GM12878 (cell line): ENCODE data around the gene A4GNT. TPM values are rescaled to one million over a fixed set of nuclear protein-coding genes. Genes with fewer than 3 reads are reported as not detected.
"Not testable (repeated sequence)": the region's sequence is repeated elsewhere in the genome, so short reads cannot be mapped to it uniquely, and the experiment has no call there.

Experiments
- ATAC-seq: fragments of 200-7000 bp; cut with Tn5 transposase; 3 replicates; pipeline ENCODE4 v1.9.1; 2020; ENCODE audit warnings: mild to moderate bottlenecking, moderate library complexity
- BruUV-seq: library from RNA; stranded (reverse); fragments of 400-500 nt; replicated peaks from 2 replicates; lab custom pipeline; 2021; lab: Mats Ljungman, UMichigan
- CTCF ChIA-PET: fragments of 300-600 bp; sonication (Branson Sonifier 250); formaldehyde crosslinking; extraction: SDS; loops from one replicate; lab custom pipeline; 2021; ENCODE audit warnings: inconsistent platforms; lab: Yijun Ruan, JAX
- POLR2A ChIA-PET: fragments of 350-600 bp; formaldehyde crosslinking; extraction: SDS; loops from one replicate; lab custom pipeline; 2021; ENCODE audit warnings: inconsistent platforms; lab: Charles Lee
- RAD21 ChIA-PET: fragments of 300-600 bp; sonication (Branson Sonifier 250); formaldehyde crosslinking; loops from one replicate; lab custom pipeline; 2023; ENCODE audit warnings: antibody characterized with exemption; ENCODE audit not compliant: unreplicated experiment; lab: Charles Lee
- SMC1A ChIA-PET: fragments of 300-600 bp; sonication (Branson Sonifier 250); formaldehyde crosslinking; loops from one replicate; lab custom pipeline; 2023; ENCODE audit not compliant: unreplicated experiment, uncharacterized antibody; lab: Charles Lee
- DNase-seq: peaks from one replicate; pipeline ENCODE4 v3.0.0-alpha.2; 2011; ENCODE audit warnings: low read depth, low spot score
- FAIRE-seq: peaks from 3 replicates; lab custom pipeline; 2011; peaks lifted over from hg19 to GRCh38; lab: Jason Lieb, UNC
- H2AFZ ChIP-seq: 2 replicates; pipeline ENCODE4 v1.6.0; 2011; ENCODE audit warnings: low read depth, low read length, control low read depth; ENCODE audit not compliant: control insufficient read depth
- H3K27ac ChIP-seq: 2 replicates; pipeline ENCODE4 v1.5.1; 2011; ENCODE audit warnings: control low read depth; ENCODE audit not compliant: control insufficient read depth, insufficient read depth
- H3K27me3 ChIP-seq, 2 experiments: replicated peaks in 1 of 2; 2 replicates each; pipeline versions ENCODE4 v1.6.0 to v1.6.1; 2011; ENCODE audit warnings: low read length in 1 of 2; ENCODE audit not compliant: control insufficient read depth in 2 of 2, insufficient read depth in 2 of 2
- H3K36me3 ChIP-seq, 2 experiments: 2 replicates each; pipeline ENCODE4 v1.5.1; 2011; ENCODE audit warnings: low read length in 1 of 2; ENCODE audit not compliant: control insufficient read depth in 2 of 2, insufficient read depth in 2 of 2
- H3K4me1 ChIP-seq: 2 replicates; pipeline ENCODE4 v1.6.1; 2011; ENCODE audit warnings: mild to moderate bottlenecking, low read length, moderate library complexity, mixed read lengths; ENCODE audit not compliant: control insufficient read depth, insufficient read depth
- H3K4me2 ChIP-seq: 2 replicates; pipeline ENCODE4 v1.6.0; 2011; ENCODE audit warnings: control low read depth; ENCODE audit not compliant: control insufficient read depth, insufficient read depth
- H3K4me3 ChIP-seq: fragments of 200-600 bp; sonication (generic); 2 replicates; pipeline ENCODE4 v1.5.1; 2016
- H3K79me2 ChIP-seq: 2 replicates; pipeline ENCODE4 v1.6.0; 2011; ENCODE audit warnings: low read length; ENCODE audit not compliant: control insufficient read depth, insufficient read depth
- H3K9ac ChIP-seq: 2 replicates; pipeline ENCODE4 v1.8.0; 2011; ENCODE audit warnings: low read length, control low read depth, mixed read lengths; ENCODE audit not compliant: control insufficient read depth, insufficient read depth
- H3K9me3 ChIP-seq: replicated peaks from 3 replicates; pipeline ENCODE4 v1.5.1; 2011; ENCODE audit warnings: mild to moderate bottlenecking, low read length; ENCODE audit not compliant: control insufficient read depth, insufficient read depth
- H4K20me1 ChIP-seq: 2 replicates; pipeline ENCODE4 v1.6.0; 2011; ENCODE audit not compliant: control insufficient read depth, insufficient read depth
- BRCA1 ChIP-seq: IDR thresholded peaks from 2 replicates; pipeline ENCODE4 v1.6.1; 2011; ENCODE audit warnings: low read depth, low read length, improper control_type of control experiment
- EED ChIP-seq: sonication (generic); IDR thresholded peaks from 2 replicates; pipeline ENCODE4 v1.6.1; 2016; ENCODE audit warnings: antibody characterized with exemption, low read depth
- NFYA ChIP-seq: IDR thresholded peaks from 2 replicates; pipeline ENCODE4 v1.6.1; 2011; ENCODE audit warnings: low read depth, mild to moderate bottlenecking, low read length, improper control_type of control experiment, borderline replicate concordance
- PAX8 ChIP-seq: fragments of 450-650 bp; IDR thresholded peaks from 2 replicates; pipeline ENCODE4 v1.6.1; 2017; ENCODE audit warnings: mild to moderate bottlenecking, moderate library complexity
- RAD51 ChIP-seq: fragments of 450-650 bp; IDR thresholded peaks from 2 replicates; pipeline ENCODE4 v1.6.1; 2016; ENCODE audit warnings: moderate library complexity, mild to moderate bottlenecking, inconsistent platforms
- REST ChIP-seq: IDR thresholded peaks from 2 replicates; pipeline ENCODE4 v1.6.1; 2012; ENCODE audit warnings: mild to moderate bottlenecking, low read depth, low read length
- SMAD1 ChIP-seq: fragments of 450-650 bp; IDR thresholded peaks from 2 replicates; pipeline ENCODE4 v1.6.1; 2018; ENCODE audit warnings: mild to moderate bottlenecking, low read depth; ENCODE audit not compliant: partially characterized antibody
- SPI1 ChIP-seq: IDR thresholded peaks from 2 replicates; pipeline ENCODE4 v1.6.1; 2011; ENCODE audit warnings: low read depth, mild to moderate bottlenecking, low read length, moderate library complexity, borderline replicate concordance; ENCODE audit not compliant: insufficient read depth
- WRNIP1 ChIP-seq: IDR thresholded peaks from 2 replicates; pipeline ENCODE4 v1.6.1; 2011; ENCODE audit warnings: low read depth, low read length, improper control_type of control experiment, borderline replicate concordance
- WGBS: methylation state at CpG from one replicate; pipeline ENCODE4 v1.1.6; 2016; ENCODE audit warnings: low lambda C conversion rate; ENCODE audit not compliant: insufficient replicate concordance, insufficient coverage; ENCODE audit errors: missing lambda C conversion rate; 5-methylcytosine and 5-hydroxymethylcytosine counted together
- in situ Hi-C: fragments of 300-500 bp; cut with MboI; formaldehyde crosslinking; loops from 9 replicates; pipeline ENCODE4 v1.14.3; 2018; ENCODE audit warnings: mixed read lengths
- intact Hi-C: fragments of 100-400 bp; cut with micrococcal nuclease; formaldehyde crosslinking; loops from one replicate; pipeline ENCODE4 v1.14.2; 2022; ENCODE audit not compliant: unreplicated experiment
- polyA plus RNA-seq, 11 experiments: library from polyadenylated mRNA; depleted of rRNA in 4 of 11; unstranded in 6 of 11; stranded (reverse) in 5 of 11; fragments of >200 nt; fragmentation: Nextera tagmentation in 4 of 11; fragmentation: Illumina TruSeq in 1 of 11; extraction: Ambion mirVana in 4 of 11; extraction: Trizol in 1 of 11; gene quantifications; 1 replicate in 1 of 11; 2 replicates in 10 of 11; pipeline versions ENCODE4 v1.2.1 to v1.2.3, GENCODE V29; 2011 to 2016; ENCODE audit warnings: inconsistent platforms in 2 of 11, missing spikeins in 2 of 11, low read depth in 1 of 11
- total RNA-seq, 4 experiments: library from RNA; depleted of rRNA in 3 of 4; stranded (reverse); fragments of >200 nt in 3 of 4; fragmentation: Illumina TruSeq in 1 of 4; extraction: Trizol in 1 of 4; gene quantifications; 2 replicates each; pipeline versions ENCODE4 v1.2.1 to v1.2.3, GENCODE V29; 2013 to 2021

The A4GNT gene
- total and polyA plus RNA-seq, 10 of the 15 experiments (the other 5 are each of a cell fraction or from before 2014, with no cell fraction given) = not detected

DNA sequence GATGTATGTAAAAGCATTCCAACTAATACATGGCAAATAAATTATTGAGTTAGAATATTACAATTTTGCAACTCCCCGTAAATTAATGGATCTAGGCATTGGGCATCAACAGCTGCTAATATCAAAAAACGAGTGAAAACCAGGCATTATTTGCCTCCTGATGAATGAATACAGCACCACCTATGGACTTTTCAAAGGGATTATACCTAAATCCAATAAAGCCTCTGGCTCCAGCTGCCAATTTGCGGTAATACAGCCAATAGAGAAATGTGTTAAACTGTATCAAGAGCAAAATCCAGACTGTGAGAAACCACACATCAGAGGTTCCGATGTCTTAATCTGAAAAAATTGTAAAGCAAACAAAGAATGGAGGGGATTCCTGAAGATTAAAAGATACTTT, 16.3 kb upstream of the A4GNT start (continued):
- TF ChIP-seq PAX8 (no peak), EED (no peak), REST (no peak), SMAD1 (no peak), WRNIP1 (no peak), NFYA (no peak), SPI1 (no peak), BRCA1 (no peak), RAD51 (no peak)

- DNase-seq, H3K27me3 ChIP-seq, BruUV-seq, H4K20me1 ChIP-seq, POLR2A ChIA-PET, in situ Hi-C loops, H2AFZ ChIP-seq, FAIRE-seq, ATAC-seq, H3K4me2 ChIP-seq, SMC1A ChIA-PET, H3K4me1 ChIP-seq, intact Hi-C loops, CTCF ChIA-PET, H3K27ac ChIP-seq, H3K9me3 ChIP-seq, RAD21 ChIA-PET, H3K79me2 ChIP-seq, H3K36me3 ChIP-seq, H3K9ac ChIP-seq, H3K4me3 ChIP-seq: not testable (repeated sequence)
- 76% methylated on average over 3 of the region's 3 CpGs for WGBS
Measured at GRCh38 chr3:138142181-138142580, 10.0 kb upstream of the A4GNT start.
